ENCODE data around the gene ITGB8.

Gene ITGB8

GRCh38 chr7:20343941-20344340, 13.2 kb downstream of the ITGB8 start:
- no peak for DNase-seq

DNA sequence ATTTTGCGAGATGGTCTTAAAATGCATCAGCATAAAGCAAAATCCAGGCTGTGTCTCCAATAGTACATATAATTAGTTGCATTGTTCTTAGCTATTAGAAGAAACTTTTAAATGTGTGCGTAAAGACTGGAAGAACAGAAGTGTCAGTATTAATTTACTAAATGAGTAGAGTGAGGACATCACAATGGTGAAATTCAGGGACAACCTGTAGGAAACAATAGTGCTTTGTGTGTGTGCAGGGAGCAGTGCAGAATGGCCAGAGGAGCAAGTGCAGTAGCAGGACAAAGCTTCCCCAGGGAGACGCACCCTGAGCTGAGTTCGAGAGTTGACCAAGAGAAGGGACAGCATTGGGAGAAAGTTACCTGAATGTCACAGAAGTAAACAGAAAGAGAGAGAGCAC, 13.7 kb downstream of the ITGB8 start:
- DNase-seq: no peak

DNA sequence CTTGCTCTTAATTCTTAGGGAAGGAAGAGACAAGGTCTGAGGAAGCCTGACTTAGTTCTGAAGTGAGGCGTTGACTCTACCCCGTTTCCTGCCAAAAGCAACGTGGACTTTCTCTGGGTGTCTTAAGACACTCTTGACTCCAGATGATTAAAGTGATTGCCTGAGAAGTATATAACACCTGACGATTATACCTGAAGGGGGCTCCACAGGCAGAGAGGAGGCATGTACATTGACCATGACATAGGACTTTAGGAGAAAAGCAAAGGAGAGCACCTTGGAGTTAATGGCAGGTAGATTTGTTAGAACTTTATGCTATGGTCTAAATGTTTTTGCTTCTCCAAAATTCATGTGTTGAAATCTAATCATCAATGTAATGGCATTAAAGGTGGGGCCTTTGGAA, 15.9 kb downstream of the ITGB8 start:
- DNase-seq: no peak

DNA sequence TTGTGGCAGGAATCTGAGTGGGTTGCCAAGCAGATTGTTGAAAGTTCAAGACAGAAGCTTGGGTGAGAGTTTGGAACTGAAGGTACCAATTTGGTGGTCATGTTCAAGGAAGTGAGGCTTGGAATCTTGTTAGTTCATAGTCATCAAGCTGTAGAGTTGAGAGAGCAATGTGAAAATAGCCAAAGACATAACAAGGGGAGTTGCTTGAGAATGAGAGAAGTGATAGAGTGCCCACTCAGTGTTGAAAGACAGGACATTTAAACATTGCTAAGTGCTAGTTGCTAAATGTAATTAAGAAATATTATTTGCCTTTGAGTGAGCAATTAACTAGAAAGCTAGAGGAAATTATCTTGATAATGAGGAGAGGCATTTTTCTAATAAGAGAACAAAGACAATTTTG, 17.0 kb downstream of the ITGB8 start:
- no peak for DNase-seq

GRCh38 chr7:20348125-20348807, 17.6 kb downstream of the ITGB8 start:
- DNase-seq: no peak

DNA sequence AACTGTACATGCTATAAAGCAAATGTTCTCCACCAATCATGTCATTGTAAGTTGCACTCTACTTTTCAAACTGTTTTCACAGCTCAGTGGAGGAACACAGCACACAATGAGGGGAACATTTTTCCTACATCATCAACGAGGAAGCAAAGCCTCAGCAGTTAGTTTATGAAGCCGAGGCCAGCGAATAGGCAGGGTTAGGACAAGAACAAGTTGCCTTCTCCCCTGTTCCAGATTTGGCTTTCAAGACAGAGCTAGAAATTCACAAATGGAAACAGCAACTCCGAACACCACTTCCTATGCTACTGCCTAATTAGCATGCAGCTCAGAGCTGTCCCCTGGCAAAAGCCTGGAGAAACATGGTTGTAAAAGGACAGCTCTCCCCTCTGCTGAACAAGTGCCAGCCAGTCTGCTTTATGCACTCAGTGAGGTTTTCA, 19.8 kb downstream of the ITGB8 start:
- DNase-seq: no peak

GRCh38 chr7:20350996-20351692, 20.4 kb downstream of the ITGB8 start:
- no peak for DNase-seq

DNA sequence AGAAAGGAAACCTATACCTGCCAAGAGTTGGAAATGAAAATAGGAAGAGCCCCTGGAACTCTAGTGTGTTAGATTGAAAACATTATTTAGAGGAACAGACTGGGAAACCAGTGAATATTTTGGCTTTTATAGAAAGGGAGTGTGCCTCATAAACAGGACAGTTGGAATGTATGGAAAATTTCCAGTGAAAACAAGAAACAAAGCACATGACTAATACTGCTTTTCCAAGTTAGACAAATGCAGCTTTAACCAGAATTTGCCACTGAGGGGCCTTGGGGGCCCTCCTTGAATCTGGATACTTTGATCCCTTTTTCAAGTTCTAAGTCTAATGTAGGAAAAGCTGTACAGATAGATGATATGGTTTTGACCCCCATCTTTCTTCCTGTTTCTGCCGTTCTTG, 21.2 kb downstream of the ITGB8 start:
- peak; percentile 72 for DNase-seq

DNA sequence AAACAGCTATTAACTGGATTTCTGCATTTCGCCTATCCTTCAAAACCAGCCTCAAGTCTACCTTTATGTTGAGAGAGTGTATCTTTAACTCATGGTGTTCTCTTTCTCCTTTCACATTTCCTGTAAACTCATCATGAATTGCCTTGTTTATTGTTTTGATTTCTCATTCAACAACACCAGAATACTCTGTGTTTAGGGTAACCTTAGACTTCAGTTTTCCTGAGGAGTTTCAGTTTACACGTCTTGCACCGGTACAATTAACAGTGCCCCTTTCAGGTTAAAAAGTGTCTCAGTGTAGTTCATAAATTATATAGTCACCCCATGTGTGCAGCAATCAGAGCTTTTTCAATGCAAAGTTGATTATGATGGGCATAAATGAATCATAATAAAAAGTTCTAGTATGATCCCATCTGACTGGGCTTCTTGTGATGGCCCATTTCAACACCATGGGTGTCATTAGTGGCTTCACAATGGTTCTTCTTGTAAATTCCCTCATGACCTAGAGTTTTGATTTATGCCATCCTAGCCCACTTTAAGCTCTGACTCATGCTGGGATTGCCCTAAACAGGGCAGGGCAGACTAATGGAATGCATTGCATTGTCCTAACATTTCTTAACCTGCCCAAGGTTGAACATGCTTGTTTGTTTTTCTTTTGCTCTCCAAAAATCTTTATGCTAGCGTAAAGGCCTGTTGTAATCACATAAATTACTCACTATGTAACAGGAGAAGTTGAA, 22.0 kb downstream of the ITGB8 start:
- DNase-seq: peak; percentile 49

GRCh38 chr7:20354610-20355528, 24.2 kb downstream of the ITGB8 start:
- no peak for DNase-seq

- DNase-seq: no peak
Measured at GRCh38 chr7:20358106-20358505, 27.4 kb downstream of the ITGB8 start.

DNA sequence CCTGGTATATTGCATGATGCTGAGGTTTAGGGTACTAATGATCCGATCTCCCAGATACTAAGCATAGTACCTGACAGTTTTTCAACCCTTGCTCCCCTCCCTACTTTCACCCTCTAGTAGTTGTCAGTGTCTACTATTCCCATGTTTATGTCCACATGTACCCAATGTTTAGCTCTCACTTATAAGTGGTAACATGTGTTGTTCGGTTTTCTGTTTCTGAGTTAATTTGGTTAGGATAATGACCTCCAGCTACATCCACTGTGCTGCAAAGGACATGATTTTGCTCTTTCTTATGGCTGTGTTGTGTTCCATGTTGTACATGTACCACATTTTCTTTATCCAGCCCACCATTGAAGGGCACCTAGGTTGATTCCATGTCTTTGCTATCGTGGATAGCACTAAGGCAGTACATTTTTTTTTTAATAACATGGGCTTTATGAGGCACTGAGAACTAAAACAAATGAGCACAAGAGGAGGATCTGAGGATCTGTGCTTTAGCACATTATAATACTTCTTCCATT, 28.1 kb downstream of the ITGB8 start:
- DNase-seq: no peak

DNA sequence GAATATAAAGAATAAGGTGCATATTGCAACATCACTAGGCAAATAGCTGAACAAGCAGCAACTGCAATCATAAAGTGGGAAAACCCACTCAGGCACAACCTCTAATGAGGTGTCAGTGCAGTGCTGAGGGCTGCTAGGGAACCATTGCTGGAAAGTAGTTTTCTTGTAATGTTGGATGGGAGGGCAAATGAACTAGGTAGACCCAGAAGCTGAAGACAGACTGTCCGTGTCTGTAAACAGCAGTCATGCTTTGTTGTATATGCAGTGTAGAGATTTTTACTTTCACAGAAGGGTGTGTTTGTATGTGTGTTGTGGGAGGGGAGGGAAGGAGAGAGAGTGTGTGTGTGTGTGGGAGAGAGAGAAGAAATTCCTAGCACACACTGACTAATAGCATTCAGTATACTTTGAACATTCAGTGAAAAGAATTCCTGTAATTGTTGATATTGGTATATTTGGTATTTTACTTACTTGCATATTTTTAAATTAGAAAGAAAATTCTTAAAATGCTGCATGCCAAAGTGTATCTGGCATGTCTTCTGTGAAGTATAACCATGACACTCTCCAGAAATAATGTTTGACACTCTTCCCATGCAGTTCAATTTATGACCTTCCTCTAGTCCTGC, 28.8 kb downstream of the ITGB8 start:
- DNase-seq: peak; percentile 25

GRCh38 chr7:20362574-20363253, 32.0 kb downstream of the ITGB8 start:
- no peak for DNase-seq

GRCh38 chr7:20364571-20365196, 34.0 kb downstream of the ITGB8 start:
- no peak for DNase-seq

DNA sequence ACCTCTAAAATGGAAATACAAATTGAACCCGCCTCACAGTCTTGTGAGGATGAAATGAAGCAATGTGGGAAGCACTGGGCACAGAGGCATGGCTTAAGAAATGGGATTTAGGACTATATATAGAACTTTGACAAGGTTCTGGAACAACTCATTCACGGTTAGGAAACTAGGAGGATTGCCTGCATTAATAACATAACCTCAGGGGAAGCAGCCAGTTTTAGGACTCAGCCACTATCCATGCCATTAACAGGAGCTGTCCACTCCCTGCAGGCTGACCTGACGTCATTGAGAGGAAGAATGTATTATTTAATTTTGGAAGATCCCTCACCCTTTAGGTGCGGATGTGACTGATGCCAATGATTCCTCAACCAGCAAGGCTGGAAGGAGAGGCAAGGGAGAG, 34.8 kb downstream of the ITGB8 start:
- DNase-seq: no peak

DNA sequence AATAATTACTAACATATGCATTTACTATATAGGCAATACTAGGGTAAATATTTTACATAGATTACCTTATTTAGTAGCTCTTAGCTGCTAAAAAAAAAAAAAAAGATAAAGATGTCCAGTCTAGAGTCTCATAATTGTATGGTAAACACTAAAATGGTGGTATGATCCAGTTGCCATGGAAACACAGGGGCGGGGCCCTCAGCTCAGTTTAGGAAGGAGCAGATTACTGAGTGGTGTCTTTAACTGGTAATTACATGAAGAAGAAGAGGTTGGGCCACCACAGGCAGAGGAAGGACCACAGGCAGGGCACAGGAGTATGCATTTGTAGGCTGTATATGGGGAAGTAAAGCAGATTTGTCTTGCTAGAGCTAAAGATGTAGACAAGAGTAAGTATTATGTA, 43.7 kb downstream of the ITGB8 start:
- DNase-seq: no peak

DNA sequence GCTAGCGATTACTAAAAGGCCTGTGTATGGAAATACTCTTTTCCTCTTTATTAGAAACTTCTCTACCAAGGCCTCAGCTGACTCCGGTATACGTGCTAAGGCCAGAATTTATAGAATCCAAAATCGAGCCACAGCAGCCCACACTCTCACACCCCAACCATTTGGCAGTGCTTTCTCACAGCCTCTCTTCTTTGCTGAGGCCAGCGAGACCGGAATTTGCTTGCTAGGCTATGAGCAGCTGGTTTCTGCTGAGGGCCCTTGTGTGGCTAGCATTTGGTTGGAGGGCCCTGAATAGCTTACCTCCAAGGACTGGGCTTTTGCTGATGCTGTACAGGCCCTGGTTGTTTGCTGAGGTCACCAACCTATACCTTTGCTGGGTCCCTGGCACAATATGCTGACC, 46.1 kb downstream of the ITGB8 start:
- no peak for DNase-seq

DNA sequence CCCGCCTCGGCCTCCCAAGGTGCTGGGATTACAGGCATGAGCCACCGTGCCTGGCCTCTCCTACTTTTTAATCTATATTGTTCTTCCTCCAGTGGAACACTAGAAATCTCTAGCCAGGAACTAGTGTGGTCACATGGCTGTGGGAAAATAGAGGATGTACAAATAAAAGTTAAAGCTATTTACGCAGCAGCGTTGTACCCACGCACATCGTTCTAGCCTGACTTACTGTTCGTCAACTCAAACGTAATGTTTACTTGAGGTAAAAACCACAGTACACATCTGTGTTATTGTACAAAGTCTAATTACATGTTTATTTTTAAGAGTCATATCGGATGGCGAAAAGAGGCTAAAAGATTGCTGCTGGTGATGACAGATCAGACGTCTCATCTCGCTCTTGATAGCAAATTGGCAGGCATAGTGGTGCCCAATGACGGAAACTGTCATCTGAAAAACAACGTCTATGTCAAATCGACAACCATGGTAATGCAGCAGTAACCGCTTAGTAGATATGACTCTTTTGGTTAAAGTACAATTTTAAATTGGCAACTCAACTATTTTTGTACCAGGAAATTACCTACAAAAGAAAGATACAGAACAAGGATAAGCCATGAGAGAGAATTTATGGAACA, 50.8 kb downstream of the ITGB8 start:
- DNase-seq: no peak

GRCh38 chr7:20383351-20383750, 52.7 kb downstream of the ITGB8 start:
- DNase-seq: no peak

GRCh38 chr7:20385126-20385525, 54.4 kb downstream of the ITGB8 start:
- peak; percentile 94 for DNase-seq
